SK-N-MC (cell line): ENCODE results near the gene IFT57.

ENCODE experiments used
- EZH2 ChIP-seq: fragments of 200-600 bp; sonication (generic); IDR thresholded peaks from one replicate; pipeline ENCODE4 v1.6.1; 2017; ENCODE audit warnings: antibody characterized with exemption
- POLR2AphosphoS5 ChIP-seq: IDR thresholded peaks from 2 replicates; pipeline ENCODE4 v1.6.1; 2012; ENCODE audit warnings: mild to moderate bottlenecking, low read depth, low read length, borderline replicate concordance

GRCh38 chr3:108242776-108243175, 20.6 kb upstream of the IFT57 start:
- no peak for TF ChIP-seq EZH2
- no peak for TF ChIP-seq POLR2AphosphoS5
